Left colon (tissue), 2 donors: ENCODE data around the gene NAPA. TPM values are rescaled to one million over a fixed set of nuclear protein-coding genes. Genes with fewer than 3 reads are reported as not detected.

Experiments used
- ATAC-seq: fragments of 200-7000 bp; cut with Tn5 transposase; one replicate; pipeline ENCODE4 v1.9.1; 2020; ENCODE audit warnings: mild to moderate bottlenecking, moderate library complexity
- DNase-seq, 2 donors: peaks; one replicate each; pipeline ENCODE4 v3.0.0-alpha.2; 2020
- intact Hi-C, 2 donors: fragments of 100-400 bp; cut with DNase I in 1 of 2; cut with micrococcal nuclease in 1 of 2; formaldehyde crosslinking; loops; one replicate each; pipeline versions ENCODE4 v1.11.2 to v1.14.0; 2022; cut with DNase I, micrococcal nuclease
- total RNA-seq, 2 donors: library from RNA; stranded (reverse); fragmentation: NEBNext Ultra II Directional; extraction: Animal tissue kit (Norgen Biotek cat#: 25700); gene quantifications; one replicate each; pipeline ENCODE4 v1.2.1, GENCODE V29; 2021
- donor health status: DM: no; HTN: no; CAD: no.
- donor health status: DM: yes; HTN: yes; CAD: no.

Gene NAPA
- total RNA-seq, 2 donors from 2014 or later, result 122 to 130 TPM

DNA sequence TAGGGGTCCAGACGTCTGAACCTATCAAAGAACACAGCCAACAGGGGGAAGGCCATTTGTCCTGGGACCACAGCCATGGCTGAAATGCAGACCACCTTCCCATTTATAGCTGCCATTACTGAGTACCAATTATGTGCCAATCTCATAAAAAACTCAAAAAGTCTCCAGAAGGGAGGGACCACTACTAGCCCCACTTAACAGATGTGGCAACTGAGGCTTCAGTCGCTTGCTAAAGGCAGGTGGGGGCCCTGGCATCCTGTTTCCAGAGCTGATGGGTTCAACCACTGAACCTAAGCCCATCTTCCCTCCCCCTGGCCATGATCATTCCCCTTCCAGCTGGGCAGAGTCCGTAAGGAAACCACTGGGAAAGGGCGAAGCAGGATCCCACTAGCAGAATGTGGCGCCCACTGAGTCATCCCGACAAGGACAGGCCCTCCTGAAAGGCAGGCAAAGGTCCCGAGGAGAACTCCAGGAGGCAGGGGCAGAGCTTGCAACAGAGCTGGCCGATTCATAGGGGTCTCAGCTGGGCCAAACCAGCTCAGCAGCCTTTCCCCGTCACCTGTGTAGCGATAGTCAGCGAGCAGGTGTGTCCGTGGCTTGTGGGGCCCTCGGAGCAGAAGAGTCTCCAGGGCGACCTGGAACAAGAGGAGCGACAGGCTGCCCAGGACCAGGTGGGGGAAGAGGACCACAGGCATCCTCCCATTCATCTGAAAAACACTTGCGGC lies 14.3 kb upstream of the NAPA start:
- intact Hi-C loops, result no loop called here
- no peak for ATAC-seq
- DNase-seq, result no peak

DNA sequence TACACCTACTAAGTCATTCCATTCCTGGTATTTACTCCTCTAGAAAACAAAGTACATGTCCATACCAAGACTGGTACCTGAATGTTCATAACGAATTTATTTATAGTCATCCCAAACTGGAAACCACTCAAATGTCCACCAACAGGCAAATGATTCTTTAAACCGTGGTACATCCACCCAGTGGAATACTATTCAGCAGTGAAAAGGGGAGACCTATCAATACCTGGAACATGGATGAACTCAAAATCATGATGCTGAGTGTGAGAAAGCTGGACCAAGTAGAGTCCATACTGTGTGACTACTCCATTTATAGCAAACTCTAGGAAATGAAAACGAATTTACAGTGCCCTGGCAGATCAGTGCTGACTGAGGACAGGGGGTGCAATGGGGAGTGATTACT lies 11.9 kb upstream of the NAPA start:
- intact Hi-C loops, result no loop called here
- ATAC-seq (no peak), DNase-seq (no peak)

DNA sequence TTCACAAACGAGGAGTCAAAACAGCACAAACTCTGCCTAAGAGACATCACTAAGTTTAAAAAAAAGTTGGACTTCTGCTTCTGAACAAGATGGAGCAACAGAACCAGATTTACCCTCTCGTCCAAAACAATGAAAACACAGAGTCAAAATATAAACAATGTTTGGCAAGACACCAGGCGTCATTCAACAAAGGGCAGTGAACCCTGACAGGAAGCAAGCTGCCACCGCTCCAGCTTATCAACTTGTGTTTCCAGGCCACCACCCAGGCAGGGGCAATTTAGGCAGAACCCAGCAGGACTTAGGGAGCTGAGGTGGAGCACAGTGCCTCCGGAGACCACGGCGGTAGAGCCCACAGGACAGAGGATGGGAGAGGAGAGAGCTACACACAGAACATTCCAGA lies 8.6 kb upstream of the NAPA start:
- intact Hi-C loops, result loop anchor here in 1 of 2 donors (5.0 kb wide), 1 partner anchor 174 kb away; no protein-coding TSS in a partner anchor
- ATAC-seq (peak; percentile 87), DNase-seq (peak in 1 of 2 donors; percentile 45)

DNA sequence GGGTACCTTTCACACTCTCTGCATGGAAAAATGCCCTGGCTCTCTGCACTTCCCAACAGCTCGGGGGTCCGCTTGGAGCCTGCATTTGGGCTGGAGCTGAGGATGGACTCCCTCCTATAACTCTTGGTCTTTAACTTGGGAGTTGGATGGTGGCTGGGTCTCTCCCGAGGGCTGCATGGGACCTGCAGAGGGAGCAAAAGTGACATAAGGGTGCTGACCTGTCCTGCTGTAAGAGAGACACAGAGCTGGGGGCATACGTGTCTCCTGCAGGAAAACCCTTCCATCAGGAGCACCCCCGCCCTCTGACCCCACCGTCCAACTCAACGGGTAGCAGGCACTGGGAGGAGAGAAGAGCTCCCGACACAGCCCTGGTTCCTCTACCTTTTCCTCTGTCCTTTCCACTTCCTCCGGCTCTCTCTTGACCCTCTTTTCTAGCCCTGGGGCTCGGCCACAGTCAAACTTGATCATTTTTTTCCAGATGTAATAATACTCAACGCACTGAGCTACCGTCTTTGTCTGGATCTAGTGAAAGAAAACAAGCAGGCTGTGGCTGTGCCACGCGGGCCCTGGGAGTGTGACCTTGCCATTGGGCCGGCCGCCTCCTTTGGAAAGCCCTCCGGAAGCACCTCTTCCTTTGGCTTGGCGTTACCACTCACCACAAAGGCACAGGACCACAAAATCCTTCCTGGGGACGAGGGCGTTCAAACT lies 6.8 kb upstream of the NAPA start:
- ATAC-seq, result no peak
- DNase-seq, result no peak
- intact Hi-C loops, result loop anchor here in 1 of 2 donors (5.0 kb wide), 1 partner anchor 176 kb away; no protein-coding TSS in a partner anchor

DNA sequence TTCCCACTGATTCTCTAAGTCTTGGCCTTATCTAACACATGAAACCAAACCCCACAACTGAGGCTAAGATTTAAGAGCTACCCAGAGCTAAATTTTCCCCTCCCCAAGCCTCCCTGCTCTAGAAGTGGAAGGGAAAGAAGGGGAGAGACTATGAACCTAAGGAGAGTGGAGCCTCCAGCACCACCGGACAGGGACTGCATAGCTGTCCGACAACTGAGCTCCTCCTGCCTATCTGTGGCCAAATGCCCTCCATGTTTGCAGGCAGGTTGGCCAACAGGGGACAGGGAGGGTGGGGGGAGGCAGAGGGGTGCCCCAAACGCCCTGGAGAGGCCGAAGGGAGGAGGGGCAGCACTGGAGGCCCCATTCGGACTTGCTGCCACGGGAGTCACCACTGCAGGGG lies 6.0 kb upstream of the NAPA start:
- ATAC-seq (no peak), DNase-seq (no peak)
- intact Hi-C loops, result loop anchor here in 1 of 2 donors (5.0 kb wide), 1 partner anchor 176 kb away; no protein-coding TSS in a partner anchor

DNA sequence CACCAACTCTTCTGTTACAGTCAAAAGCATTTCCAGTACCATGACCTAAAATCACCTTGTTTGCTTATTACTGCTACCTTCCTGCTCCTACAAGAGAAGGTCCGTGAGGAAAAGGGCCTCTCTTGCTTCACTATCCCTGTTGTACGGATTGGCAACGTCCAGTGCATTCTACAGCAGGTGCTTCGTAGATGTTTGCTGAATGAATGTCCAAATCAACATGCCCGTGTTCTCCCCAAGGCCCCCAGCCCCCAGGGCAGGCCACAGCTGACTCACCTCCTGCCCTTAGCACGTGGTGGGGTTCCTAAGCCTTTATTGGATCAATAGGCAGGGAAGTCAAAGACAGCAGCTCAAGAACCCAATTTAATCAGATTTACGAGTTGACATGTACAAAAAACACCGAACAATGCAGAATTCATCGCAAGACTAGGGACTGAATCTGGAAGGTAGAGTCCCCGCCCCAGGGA lies 5.5 kb upstream of the NAPA start:
- no peak for DNase-seq
- ATAC-seq, result no peak
- intact Hi-C loops, result loop anchor here in 1 of 2 donors (5.0 kb wide), 1 partner anchor 177 kb away; no protein-coding TSS in a partner anchor

DNA sequence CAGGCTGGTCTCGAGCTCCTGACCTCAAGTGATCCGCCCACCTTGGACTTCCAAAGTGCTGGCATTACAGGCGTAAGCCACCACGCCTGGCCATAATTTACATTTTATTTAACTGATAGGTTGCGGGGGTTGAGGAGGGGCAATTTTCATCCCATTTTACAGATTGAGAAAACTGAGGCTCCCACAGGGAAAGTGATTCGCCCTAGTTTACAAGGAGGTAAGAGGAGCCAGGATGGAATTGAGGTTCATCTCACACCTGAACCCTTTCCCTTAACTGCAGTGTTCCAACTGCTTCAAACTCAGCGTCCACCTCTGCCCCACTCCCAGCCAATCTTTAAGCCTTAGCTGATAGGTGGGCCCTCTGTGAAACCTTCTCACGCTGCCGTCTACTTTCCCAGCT lies 4.0 kb upstream of the NAPA start:
- no peak for ATAC-seq
- DNase-seq, result no peak
- intact Hi-C loops, result no loop called here

DNA sequence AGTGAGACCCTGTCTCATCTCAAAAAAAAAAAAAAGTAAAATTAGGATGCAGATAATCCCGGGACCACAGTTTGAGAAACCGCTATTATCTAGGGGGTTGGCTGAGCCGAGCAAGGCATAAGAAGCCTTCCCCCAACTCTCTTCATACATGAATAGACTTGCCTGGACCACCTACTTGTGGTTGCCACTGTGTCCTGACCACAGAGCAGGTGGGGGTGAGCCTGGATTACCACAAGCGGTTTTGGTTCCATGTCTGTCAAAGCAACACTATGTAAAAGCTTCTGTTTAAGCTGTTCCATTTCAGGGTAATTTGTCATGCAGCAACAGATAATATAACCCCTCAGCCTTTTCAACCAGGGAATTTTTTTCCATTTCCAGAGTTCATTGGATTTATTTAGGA lies 3.3 kb upstream of the NAPA start:
- intact Hi-C loops, result no loop called here
- DNase-seq, result no peak

DNA sequence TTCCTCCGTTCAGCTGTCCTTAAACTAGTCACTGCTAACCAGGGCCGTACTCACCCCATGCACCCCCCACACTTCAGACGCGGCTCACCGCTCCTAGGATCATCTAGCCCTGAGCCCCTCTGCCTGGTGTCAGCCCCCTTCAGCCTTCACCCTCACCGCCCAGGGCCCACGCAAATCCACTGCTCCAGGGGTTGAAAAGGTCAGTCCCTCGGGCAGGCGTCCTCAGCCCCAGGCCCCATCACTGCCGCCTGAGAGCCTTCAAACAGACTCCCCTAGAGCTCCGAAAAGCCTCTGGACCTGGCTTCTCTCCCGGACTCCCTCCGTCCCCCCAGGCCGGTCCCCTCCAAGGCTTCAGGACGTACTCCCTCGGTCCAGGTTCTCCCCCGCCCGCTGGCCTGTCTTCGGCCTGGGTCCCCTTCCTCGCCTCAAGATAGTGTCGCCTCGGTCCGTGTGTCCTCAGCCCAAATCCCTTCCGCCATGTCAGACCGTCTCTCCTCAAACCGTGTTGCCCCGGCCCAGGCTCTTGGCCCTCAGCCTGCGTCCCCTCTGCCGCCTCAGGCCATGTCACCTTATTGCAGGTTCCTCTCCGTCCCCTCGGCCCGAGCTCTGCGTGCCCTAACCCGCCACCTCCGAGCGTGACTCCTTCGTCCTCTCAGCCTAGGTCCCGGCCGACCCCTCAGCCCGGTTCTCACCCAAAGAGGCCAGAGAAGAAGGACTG lies 553 bp downstream of the NAPA start:
- intact Hi-C loops, result no loop called here
- DNase-seq (peak in 1 of 2 donors; percentile 36), ATAC-seq (no peak)

More for the DNA sequence above, 3.3 kb upstream of the NAPA start:
- no peak for ATAC-seq

DNA sequence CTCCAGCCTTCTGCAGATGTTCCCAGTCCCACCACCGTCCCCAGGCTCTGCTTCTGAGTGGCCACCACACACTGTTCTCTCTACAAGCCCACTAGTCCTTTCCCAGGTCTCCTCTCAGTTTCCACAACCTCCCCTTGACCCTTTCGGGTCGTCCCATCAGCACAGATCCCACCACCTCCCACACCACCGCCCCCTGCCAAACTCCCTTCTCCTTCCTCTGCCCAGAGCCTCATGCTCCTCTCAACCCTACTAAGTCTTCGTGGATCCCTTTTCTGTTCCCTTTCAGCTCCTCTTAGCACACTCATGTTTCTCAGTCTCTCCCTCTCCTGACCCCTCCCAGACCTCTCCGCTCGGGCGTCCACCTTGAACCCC lies 1.9 kb downstream of the NAPA start:
- ATAC-seq (no peak), DNase-seq (no peak)
- intact Hi-C loops, result no loop called here

DNA sequence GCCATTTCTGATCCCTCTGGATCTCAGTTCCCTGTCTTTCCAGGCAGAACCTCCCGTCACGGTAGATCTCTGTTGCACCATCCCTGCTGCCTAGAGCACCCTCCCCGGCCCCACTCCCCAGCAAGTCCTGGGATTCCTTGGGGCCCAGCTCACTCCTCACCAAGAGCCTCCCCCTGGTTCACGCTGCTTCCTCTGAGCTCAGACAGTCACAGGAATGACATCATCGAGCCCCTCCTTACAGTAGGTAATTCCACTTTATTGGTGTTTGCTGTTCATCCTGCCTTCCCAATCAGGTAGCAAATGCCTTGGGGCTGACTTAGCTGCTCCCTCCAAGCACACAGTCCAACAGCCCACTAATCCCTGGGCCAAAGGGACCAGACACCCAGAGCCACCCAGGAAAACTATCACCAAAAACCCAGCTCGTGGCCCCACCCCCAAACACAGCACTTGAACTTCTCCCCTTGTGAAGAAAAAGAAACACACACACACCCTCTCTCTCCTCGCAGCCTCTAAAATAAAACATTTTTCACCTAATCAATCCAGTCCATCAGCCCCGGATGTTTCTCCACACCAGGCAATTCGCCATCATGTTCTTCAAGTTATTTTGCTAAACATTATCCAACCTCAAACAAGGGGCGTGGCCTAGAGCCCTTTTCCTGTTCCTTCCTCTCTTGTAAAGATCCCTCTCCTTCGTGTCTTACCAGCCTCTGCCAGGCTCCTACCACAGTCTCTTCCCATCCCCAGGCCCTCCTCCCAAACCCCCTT lies 2.5 kb downstream of the NAPA start:
- DNase-seq, result peak; percentile 77 to 84
- peak; percentile 38 for ATAC-seq
- intact Hi-C loops, result no loop called here

DNA sequence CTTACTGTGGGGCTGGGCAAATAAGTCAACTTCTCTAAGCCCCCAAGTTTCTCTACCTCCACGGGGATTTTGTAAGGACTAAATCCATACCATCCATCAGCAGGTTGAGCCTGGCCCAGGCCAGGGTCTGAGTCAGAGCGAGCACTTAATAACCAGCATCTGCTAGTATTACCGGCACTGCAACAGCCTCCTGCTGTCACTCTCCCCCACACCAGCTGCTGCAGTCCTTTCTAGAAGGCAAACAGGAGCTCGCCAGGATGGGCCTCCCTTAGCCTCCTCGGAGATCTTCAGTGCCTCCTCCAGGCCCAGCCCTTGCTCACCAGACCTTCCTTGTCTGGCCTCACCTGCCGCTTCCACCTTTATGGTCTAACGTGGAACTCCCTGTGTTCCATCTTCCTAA lies 3.2 kb downstream of the NAPA start:
- intact Hi-C loops, result no loop called here
- no peak for ATAC-seq
- no peak for DNase-seq

DNA sequence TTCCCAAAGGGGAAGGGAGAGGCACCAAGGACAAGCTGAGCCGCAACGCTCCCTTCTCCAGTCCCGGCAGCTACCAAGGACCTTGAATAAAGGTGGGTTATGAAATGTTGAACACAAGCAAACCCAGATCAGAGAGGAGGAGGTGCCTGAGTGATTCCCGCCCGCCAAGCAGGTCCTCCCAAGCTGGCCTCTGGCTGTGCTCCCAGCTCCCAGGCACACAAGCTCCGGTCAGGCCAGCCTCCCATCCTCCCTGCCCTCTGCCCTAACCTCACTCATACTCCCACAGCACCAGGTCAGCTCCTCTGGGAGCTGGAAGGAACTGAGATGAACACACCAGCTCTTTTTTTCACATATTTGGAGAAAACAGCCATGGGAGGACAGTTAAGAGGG lies 3.7 kb downstream of the NAPA start:
- DNase-seq, result no peak
- intact Hi-C loops, result no loop called here
- no peak for ATAC-seq

DNA sequence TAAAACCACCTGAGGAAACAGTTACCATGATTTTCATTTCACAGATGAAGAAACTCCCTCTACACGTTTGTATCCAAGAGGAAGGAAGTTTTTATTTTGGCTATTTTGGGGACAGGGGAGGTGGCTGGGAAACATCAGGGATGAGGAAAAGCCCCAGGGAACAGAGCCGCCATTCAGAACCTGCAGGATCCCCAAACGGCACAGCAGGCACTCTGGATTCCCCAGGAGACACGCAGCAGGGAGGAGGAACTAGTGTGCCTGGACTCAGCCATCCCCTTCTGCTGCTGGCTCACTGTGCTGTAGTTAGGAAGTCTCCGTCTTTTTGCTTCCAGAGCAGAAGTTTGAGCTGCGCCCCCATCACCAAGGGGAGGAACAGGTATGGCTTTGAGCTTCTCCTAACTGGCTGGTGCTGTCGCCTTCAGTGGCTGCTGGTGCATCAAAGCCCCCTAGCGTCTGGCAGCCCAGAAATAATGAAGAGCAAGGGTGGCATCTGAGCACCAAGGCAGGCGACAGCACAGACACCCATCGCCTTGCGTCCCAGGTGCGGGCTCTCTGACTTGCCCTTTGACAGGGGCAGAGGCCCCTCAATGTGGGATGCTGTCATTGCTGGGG lies 4.2 kb downstream of the NAPA start:
- ATAC-seq (no peak), DNase-seq (no peak)
- intact Hi-C loops, result no loop called here

DNA sequence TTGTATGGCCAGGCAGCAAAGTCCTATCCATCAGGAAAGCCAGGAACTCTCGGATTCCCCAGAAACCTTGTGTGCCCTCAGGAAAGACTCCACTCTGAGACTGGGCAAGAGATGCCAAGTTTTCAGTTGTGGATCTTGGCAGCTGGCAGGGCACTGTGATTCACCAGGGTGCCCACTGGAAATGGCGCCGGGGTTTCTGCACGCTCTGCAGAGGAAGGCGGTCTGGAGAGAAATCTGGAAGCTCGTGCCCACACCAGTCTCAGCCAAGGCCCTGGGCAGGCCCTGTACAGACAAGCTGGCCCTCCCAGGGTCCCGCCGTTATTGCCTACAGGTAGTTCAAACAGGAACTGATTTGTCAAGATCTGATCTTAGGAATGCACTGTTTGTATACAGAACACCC lies 4.9 kb downstream of the NAPA start:
- no peak for DNase-seq
- intact Hi-C loops, result no loop called here
- no peak for ATAC-seq

DNA sequence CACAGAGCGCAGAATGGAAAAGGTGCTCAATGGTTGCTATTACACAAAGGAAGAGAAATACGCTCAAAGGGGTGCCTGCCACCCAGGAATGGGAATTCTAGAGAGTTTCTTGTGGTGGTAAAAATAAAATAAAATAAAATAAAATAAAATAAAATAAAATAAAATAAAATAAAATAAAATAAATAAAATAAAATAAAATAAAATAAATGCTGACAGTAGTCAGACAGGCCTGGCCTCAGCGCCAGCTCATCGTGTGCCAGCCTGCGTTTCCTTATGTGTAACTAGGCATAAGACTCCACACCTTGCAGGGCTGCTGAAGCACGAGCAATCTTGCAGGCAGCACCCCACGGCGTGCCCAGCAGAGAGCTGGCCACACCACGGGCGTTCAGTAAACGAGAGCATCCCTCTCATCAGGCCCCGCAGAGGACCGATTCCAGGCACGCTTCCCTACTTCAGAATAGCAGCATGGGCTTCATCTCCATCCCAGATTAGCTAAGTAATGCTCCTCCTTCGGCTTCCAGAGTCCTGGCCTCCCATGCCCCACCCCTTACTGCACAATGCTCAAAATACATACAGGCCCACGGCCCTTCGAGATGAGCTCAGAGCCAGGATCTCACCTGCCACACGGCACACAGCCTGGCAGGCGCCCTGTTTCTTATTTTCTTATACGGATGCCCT lies 5.6 kb downstream of the NAPA start:
- DNase-seq (no peak), ATAC-seq (no peak)
- intact Hi-C loops, result no loop called here

DNA sequence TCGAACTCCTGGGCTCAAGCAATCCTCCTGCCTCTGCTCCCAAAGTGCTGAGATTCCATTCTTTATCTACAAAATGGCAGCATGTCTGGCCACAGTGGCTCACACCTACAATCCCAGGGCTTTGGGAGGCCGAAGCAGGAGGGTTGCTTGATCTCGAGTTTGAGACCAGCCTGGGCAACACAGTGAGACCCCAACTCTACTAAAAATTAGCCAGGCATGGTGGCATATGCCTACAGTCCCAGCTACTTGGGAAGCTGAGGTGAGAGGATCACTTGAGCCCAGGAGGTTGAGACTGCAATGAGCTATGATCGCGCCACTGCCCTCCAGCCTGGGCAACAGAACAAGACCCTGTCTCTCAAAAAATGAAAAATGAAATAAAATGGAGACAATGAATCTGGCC lies 6.1 kb downstream of the NAPA start:
- intact Hi-C loops, result no loop called here
- no peak for DNase-seq

DNA sequence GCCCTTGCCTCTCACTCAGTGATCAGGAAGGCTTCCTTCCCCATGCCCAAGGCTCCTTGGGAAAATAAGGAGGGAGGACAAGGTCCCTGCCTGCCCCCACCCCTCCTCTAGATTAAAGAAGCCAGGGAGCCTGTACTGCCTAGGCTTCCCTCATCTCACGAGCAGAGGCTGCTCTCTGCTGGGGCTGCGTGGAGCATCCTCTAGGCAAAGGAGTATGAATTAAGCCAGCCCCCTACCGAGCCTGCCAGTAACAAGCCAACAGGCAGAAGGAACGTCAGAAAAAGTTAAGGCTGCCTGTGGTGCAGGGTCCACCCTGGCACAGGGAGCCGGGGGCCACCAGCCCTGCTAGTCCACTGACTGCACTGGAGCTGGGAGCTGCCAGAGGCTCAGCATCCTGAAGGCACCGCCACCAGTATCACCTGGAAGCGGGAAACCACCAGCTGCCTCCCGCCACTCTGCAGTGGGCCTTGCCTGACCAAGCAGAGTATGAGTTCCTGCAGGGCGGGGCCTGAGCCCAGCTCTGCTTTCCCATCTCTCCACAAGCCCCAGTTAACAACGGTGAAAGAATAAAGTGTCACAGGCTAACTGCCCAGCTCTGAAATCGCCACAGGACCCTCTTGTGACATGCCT lies 6.8 kb downstream of the NAPA start:
- intact Hi-C loops, result no loop called here
- ATAC-seq (no peak), DNase-seq (no peak)

More for the DNA sequence above, 6.1 kb downstream of the NAPA start:
- no peak for ATAC-seq
